AML-193 (cell line): Measurements from ENCODE around the gene OR13A1.
"Not testable (repeated sequence)": the region's sequence is repeated elsewhere in the genome, so short reads cannot be mapped to it uniquely, and the experiment has no call there.

Experiments used
- DNase-seq, 2 experiments: peaks; one replicate each; lab custom pipeline; 2025; lab: John Stamatoyannopoulos, UW

Gene OR13A1

GRCh38 chr10:45315508-45315907, at the start of gene OR13A1:
OR13A1 (minus strand) TSS chr10:45315608; CDS start chr10:45304422, 11,186 bp downstream.
- DNase-seq = no peak

GRCh38 chr10:45361983-45362799, 46.8 kb upstream of the OR13A1 start:
- DNase-seq = not testable (repeated sequence)

GRCh38 chr10:45358961-45359360, 43.6 kb upstream of the OR13A1 start:
- not testable (repeated sequence) for DNase-seq

DNA sequence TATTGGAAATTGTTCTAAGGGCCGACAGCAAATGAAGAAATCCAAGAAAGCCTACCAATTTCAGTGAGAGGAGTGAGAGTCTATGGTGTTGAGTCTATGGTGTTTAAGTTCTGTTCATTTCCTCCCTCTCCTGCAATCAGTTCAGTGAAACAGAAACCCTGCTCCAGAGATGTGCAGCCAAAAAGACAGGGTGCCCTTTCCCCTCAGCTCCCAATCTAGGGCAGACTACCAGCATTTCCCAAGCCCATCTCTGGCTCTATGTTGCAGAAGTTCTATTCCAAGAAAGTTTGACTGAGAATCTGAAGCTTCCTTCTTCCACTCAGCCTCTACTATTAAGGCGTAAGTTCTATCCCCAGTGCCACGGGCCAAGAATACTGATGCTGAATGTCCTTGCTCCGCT, 40.1 kb upstream of the OR13A1 start:
- DNase-seq = no peak

DNA sequence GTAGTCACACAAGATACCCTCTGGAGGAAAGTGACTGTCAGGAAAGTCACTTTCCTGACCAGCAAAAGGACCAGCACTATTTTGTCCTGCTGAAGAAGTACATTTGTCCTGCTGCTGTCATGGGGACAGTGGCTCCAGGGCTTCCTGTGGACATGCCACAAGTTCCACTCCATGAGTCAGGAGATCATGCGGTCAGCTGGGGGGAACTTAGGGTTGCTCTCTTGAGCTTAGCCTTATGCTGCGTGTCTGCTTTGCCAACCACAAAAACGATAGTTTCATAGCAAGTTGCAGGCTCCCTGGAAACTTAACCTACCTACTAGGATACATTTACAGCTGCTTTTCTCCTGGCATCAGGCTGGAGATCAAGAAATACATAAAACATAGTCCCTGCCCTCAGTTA, 38.9 kb upstream of the OR13A1 start:
- peak; percentile 80 to 85 for DNase-seq

DNA sequence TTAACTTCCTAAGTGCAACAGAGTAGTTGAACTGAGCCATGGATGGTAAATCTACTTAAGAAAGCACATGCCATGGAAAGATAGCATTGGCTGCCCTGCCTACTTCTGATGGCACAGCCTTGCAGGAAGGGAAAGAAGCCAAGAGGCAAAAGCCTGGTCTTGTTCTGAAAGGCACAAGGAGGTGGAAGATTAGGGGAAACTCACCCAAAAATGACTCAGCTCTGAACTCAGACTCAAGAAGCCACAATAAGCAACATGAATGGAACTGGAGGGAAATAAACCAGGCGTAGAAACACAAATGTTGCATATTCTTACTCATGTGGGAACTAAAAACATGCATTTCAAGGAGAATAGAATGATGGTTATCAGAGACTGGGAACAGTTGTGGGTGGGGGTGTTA, 37.8 kb upstream of the OR13A1 start:
- DNase-seq = peak; percentile 28 to 33

DNA sequence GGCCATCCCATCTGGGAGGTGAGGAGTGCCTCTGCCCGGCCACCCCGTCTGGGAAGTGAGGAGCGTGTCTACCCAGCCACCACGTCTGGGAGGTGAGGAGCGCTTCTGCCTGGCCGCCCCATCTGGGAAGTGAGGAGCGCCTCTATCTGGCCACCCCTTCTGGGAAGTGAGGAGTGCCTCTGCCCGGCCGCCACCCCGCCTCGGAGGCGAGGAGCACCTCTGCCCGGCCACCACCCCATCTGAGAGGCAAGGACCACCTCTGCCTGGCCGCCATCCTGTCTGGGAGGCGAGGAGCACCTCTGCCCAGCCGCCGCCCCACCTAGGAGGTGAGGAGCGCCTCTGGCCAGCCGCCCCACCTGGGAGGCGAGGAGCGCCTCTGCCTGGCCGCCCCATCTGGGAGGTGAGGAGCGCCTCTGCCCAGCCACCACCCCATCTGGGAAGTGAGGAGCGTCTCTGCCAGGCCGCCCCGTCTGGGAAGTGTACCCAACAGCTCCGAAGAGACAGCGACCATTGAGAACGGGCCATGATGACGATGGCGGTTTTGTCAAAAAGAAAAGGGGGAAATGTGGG, 32.9 kb upstream of the OR13A1 start:
- not testable (repeated sequence) for DNase-seq

GRCh38 chr10:45347464-45347863, 32.1 kb upstream of the OR13A1 start:
- not testable (repeated sequence) for DNase-seq

GRCh38 chr10:45346652-45347335, 31.4 kb upstream of the OR13A1 start:
- DNase-seq = not testable (repeated sequence)

- not testable (repeated sequence) for DNase-seq
Observed at GRCh38 chr10:45340420-45340819, 25.0 kb upstream of the OR13A1 start.

DNA sequence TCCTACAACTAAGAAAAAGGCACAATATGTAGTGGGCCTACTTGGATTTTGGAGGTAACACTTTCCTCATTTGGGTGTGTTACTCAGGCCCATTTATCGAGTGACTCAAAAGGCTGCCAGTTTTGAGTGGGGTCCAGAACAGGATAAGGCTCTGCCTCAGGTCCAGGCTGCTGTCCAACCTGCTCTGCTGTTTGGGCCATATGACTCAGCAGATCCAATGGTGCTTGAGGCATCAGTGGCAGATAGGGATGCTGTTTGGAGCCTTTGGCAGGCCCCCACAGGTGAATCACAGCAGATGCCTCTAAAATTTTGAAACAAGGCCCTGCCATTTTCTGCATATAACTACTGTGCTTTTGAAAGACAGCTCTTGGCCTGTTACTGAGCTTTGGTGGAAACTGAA, 24.5 kb upstream of the OR13A1 start:
- no peak for DNase-seq

DNA sequence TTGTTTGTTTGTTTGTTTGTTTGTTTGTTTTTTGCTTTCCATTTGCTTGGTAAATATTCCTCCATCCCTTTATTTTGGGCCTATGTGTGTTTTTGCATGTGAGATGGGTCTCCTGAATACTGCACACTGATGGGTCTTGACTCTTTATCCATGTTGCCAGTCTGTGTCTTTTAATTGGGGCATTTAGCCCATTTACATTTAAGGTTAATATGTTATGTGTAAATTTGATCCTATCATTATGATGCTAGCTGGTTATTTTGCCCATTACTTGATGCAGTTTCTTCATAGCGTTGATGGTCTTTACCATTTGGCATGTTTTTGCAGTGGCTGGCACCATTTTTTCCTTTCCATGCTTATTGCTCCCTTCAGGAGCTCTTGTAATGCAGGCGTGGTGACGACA, 16.4 kb upstream of the OR13A1 start:
- not testable (repeated sequence) for DNase-seq

GRCh38 chr10:45326864-45327263, 11.5 kb upstream of the OR13A1 start:
- not testable (repeated sequence) for DNase-seq

DNA sequence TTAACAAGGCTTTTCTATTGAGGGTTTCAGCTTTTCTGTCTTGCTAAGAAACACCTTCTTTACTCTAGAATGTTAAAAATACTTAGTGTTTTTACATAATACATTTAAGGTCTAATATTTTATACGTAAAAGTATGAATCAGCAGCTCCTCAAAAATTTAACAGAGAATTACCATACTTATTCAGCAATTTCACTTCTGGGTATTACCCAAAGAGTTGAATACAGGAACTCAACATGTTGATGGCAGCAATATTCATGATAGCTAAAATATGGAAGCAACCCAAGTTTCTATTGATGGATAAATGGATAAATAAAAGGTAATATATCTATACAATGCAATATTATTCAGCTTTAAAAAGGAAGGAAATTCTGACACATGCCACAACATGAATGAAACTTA, 9.7 kb upstream of the OR13A1 start:
- no peak for DNase-seq

DNA sequence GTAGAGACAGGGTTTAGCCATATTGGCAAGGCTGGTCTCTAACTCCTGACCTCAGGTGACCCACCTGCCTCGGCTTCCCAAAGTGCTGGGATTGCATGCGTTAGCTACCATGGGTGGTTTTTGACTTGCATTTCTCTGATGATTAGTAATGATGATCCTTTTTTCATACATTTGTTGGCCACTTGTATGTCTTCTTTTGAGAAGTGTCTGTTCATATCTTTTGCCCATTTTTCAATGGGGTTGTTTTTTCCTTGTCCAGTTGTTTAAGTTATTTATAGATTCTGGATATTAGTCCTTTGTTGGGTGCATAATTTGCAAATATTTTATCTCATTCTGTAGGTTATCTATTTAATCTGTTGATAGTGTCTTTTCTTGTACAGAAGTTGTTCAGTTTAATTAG, 4.3 kb upstream of the OR13A1 start:
- DNase-seq = no peak

- no peak for DNase-seq
Observed at GRCh38 chr10:45313264-45313873, 2.0 kb downstream of the OR13A1 start.

DNA sequence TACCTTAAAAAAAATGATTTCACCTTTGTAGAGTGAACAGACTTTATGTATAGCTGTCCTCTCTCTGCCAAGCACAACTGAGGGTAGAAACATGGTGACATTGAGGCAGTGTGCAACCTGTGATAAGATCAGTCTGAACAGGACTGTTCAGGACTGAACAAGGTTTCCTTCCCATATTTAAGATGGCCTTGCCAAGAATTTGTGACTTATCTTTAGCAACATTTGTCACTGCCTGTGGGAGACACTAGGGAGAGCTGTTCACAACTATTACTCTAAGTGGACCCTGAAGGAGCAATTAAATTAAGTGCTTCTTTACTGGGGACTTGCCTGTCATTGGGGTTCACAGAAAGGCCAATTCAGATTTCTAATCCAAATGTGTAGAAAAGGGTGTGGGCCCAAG, 6.7 kb downstream of the OR13A1 start:
- peak; percentile 74 to 80 for DNase-seq

DNA sequence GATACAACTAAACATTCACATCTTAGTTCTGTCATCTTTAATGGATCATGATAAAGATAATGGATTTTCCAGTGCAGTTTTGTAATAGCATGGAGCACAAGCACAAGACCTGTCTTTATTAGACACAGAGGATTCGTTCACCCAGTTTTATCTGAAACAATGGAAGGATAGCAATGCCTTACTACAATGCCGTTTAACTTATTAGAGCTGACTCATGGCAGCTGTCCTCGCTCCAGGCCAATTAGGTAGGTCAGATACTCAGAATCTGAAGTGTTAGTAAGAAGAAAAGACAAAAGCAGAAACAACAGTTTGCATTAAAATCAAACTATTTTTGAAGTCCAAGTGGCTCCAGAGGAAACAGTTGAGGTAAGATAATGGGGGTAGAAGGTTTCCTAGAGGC, 12.8 kb downstream of the OR13A1 start:
- no peak for DNase-seq

DNA sequence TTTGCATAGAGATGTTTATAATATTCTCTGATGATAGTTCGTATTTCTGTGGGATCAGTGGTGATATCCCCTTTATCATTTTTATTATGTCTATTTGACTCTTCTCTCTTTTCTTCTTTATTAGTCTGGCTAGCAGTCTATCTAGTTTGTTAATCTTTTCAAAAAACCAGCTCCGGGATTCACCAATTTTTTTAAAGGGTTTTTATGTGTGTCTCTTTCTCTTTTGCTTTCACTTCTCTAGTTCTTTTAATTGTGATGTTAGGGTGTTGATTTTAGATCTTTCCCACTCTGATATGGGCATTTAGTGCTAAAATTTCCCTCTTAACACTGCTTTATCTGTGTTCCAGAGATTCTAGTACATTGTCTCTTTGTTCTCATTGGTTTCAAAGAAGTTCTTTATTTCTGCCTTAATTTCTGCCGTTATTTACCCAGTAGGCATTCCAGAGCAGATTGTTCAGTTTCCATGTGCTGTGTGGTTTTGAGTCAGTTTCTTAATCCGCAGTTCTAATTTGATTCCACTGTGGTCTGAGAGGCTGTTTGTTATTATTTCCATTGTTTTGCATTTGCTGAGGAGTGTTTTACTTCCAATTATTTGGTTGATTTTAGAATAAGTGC, 17.0 kb downstream of the OR13A1 start:
- DNase-seq = not testable (repeated sequence)

DNA sequence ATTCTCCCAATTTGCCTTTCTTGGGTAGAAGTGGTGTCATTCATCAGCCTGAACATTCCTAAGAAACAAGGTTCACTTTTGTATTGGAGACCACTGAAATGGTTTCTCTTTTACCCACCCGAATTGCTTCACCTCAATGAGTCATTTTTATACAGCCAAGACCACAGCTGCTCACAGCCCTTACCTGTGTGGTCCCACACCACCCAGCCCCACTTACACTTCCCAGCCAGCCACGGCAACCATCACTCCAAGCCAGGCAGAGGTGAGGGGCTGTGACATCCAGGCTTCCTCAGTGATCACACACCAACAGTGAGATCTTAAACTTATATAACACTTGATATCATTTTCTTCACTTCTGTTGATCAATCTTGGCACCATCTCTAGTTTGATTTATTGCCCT, 20.7 kb downstream of the OR13A1 start:
- DNase-seq = no peak

- no peak for DNase-seq
Observed at GRCh38 chr10:45286980-45287379, 28.4 kb downstream of the OR13A1 start.

- no peak for DNase-seq
Observed at GRCh38 chr10:45282061-45282460, 33.3 kb downstream of the OR13A1 start.
